ENCODE results near the gene PDZD7. TPM values are rescaled to one million over a fixed set of nuclear protein-coding genes. Genes with fewer than 3 reads are reported as not detected.

Gene PDZD7
- total and polyA plus RNA-seq, 2 donors (not counting 3 experiments of a cell fraction or from before 2014, with no cell fraction given), result 0.41 to 1.6 TPM

GRCh38 chr10:100981178-100981772 lies 49.7 kb downstream of the PDZD7 start:
- intact Hi-C loops (cut with micrococcal nuclease) (no loop called here), dilution Hi-C loops (cut with MboI; ENCODE audit: extremely low pct_ligation_motif_present, low sequenced_read_pairs) (no loop called here)
- no peaks in the 10 kb centered on the region for H3K79me2 ChIP-seq (ENCODE audit: control insufficient read depth, insufficient read depth, low read length)
- peaks cover 2% of the 10 kb centered on the region for H3K4me1 ChIP-seq (ENCODE audit: control insufficient read depth, extremely low read depth, insufficient read depth, low read length)
- no TSS peak for BruUV-seq (replicated peaks)
- no peak overlapping the region for H3K9ac ChIP-seq (replicated peaks; ENCODE audit: extremely low read depth, insufficient read depth, low read length)
- TF ChIP-seq POLR2A (IDR thresholded peaks at IDR 0.05; ENCODE audit: low read depth, low read length) (no peak), POLR2AphosphoS5 (IDR thresholded peaks at IDR 0.05; ENCODE audit: insufficient read depth, low read depth, low read length) (no peak), EZH2 (IDR thresholded peaks at IDR 0.05; ENCODE audit: borderline replicate concordance, low read depth, low read length, severe bottlenecking) (no peak), FOS (IDR thresholded peaks at IDR 0.05; ENCODE audit: borderline replicate concordance, insufficient read depth, low read length) (no peak), JUN (IDR thresholded peaks at IDR 0.05; ENCODE audit: borderline replicate concordance, insufficient read depth, insufficient read length, low read depth) (no peak), GATA2 (IDR thresholded peaks at IDR 0.05; ENCODE audit: insufficient read depth, insufficient read length, low read depth, low read length) (no peak), MYC (IDR thresholded peaks at IDR 0.05; ENCODE audit: low read depth, low read length) (no peak), MAX (IDR thresholded peaks at IDR 0.05; ENCODE audit: insufficient read depth, insufficient read length) (no peak), CTCF (IDR thresholded peaks at IDR 0.05; ENCODE audit: extremely low read depth in 1 of 2, insufficient read depth in 1 of 2, low read depth in 1 of 2, low read length in 2 of 2) (no peak)
- no peaks in the 10 kb centered on the region for H3K27me3 ChIP-seq (ENCODE audit: control insufficient read depth in 2 of 2, insufficient read depth in 2 of 2, low read length in 2 of 2)
- H3K36me3 ChIP-seq (ENCODE audit: control insufficient read depth in 2 of 2, extremely low read depth in 1 of 2, insufficient read depth in 2 of 2, low read length in 2 of 2), result peaks cover 0 to 13% of the 10 kb centered on the region in 2 experiments
- no peak overlapping the region for H3K4me3 ChIP-seq (replicated peaks in 1 of 3; ENCODE audit: insufficient read depth in 1 of 3, low read depth in 1 of 3, low read length in 3 of 3)
- H3K9me3 ChIP-seq (replicated peaks; ENCODE audit: control insufficient read depth, insufficient read depth, low read length), result no peaks in the 10 kb centered on the region
- DNase-seq (ENCODE audit: low read depth, low spot score) (no peak), FAIRE-seq (no peak)
- no peak overlapping the region for H3K4me2 ChIP-seq (ENCODE audit: insufficient read depth, low read length)
- H2AFZ ChIP-seq (ENCODE audit: low read depth, low read length), result no peak overlapping the region
- CTCF ChIA-PET, result interaction anchor here (1.1 to 1.4 kb wide), 2 partner anchors 30 to 34 kb away, joined by 4 read pairs; no protein-coding TSS in a partner anchor
- POLR2A ChIA-PET, result no interaction called here
- H4K20me1 ChIP-seq (replicated peaks; ENCODE audit: control insufficient read depth, extremely low read depth, insufficient read depth, low read length), result no peaks in the 10 kb centered on the region
- H3K27ac ChIP-seq (ENCODE audit: insufficient read depth, low read depth, low read length), result no peak overlapping the region
- no peaks in the 10 kb centered on the region for H3K9me1 ChIP-seq (replicated peaks; ENCODE audit: control insufficient read depth, extremely low read depth, insufficient read depth, low read length)

Data from endothelial cell of umbilical vein (primary cell).